MCF 10A (cell line): ENCODE measurements around the gene HPCAL1. TPM values are rescaled to one million over a fixed set of nuclear protein-coding genes. Genes with fewer than 3 reads are reported as not detected.
A peak's percentile ranks its signal among the peaks of the same experiment; 100 is the strongest.

Source experiments
- BruUV-seq: library from RNA; stranded (reverse); fragments of 400-500 nt; replicated peaks from 2 replicates; lab custom pipeline; 2021; lab: Mats Ljungman, UMichigan
- CTCF ChIA-PET: fragments of 300-600 bp; sonication (Branson Sonifier 250); formaldehyde crosslinking; extraction: SDS; loops from one replicate; lab custom pipeline; 2021; ENCODE audit warnings: antibody characterized with exemption, inconsistent platforms; lab: Yijun Ruan, JAX
- POLR2A ChIA-PET: fragments of 300-600, 350-650 bp; sonication (Branson Sonifier 250); formaldehyde crosslinking; extraction: SDS; loops from one replicate; lab custom pipeline; 2020; ENCODE audit warnings: antibody characterized with exemption, inconsistent platforms; lab: Yijun Ruan, JAX
- DNase-seq: peaks from one replicate; pipeline ENCODE4 v3.0.0-alpha.2; 2018; ENCODE audit not compliant: unreplicated experiment
- H3K27ac Mint-ChIP-seq: one replicate; pipeline ENCODE4 v1.8.0; 2022; ENCODE audit warnings: mild to moderate bottlenecking, low read depth, mixed read lengths; ENCODE audit not compliant: unreplicated experiment
- H3K27me3 Mint-ChIP-seq: one replicate; pipeline ENCODE4 v1.8.0; 2022; ENCODE audit warnings: mixed read lengths; ENCODE audit not compliant: insufficient read depth, unreplicated experiment
- H3K36me3 Mint-ChIP-seq: one replicate; pipeline ENCODE4 v1.8.0; 2022; ENCODE audit warnings: mild to moderate bottlenecking, moderate library complexity, mixed read lengths; ENCODE audit not compliant: insufficient read depth, unreplicated experiment
- H3K4me1 Mint-ChIP-seq: one replicate; pipeline ENCODE4 v1.8.0; 2022; ENCODE audit warnings: mixed read lengths; ENCODE audit not compliant: insufficient read depth, unreplicated experiment
- H3K4me3 Mint-ChIP-seq: one replicate; pipeline ENCODE4 v1.8.0; 2022; ENCODE audit warnings: mild to moderate bottlenecking, moderate library complexity, mixed read lengths; ENCODE audit not compliant: unreplicated experiment
- H3K9me3 Mint-ChIP-seq: one replicate; pipeline ENCODE4 v1.8.0; 2022; ENCODE audit warnings: mixed read lengths; ENCODE audit not compliant: unreplicated experiment
- CTCF ChIP-seq: fragments of 200-600 bp; IDR thresholded peaks from one replicate; pipeline ENCODE4 v1.8.0; 2022; ENCODE audit warnings: antibody characterized with exemption, mild to moderate bottlenecking; ENCODE audit not compliant: unreplicated experiment
- intact Hi-C: fragments of 100-400 bp; cut with micrococcal nuclease; formaldehyde crosslinking; loops from 2 replicates; pipeline ENCODE4 v1.14.1; 2022
- total RNA-seq: library from RNA; stranded (reverse); gene quantifications from 2 replicates; pipeline ENCODE4 v1.2.3, GENCODE V29; 2022

Gene HPCAL1
- total RNA-seq, 1 experiment from 2014 or later, result 144 TPM

- no peaks in the 10 kb centered on the region for H3K36me3 Mint-ChIP-seq
- POLR2A ChIA-PET, result interaction anchor here (0.7 to 1.1 kb wide), 2 partner anchors 32 to 52 kb away, joined by 3 to 6 read pairs; partner anchors contain the start of gene HPCAL1
- H3K9me3 Mint-ChIP-seq, result no peaks in the 10 kb centered on the region
- no TSS peak for BruUV-seq
- TF ChIP-seq CTCF, result no peak
- H3K27me3 Mint-ChIP-seq, result no peaks in the 10 kb centered on the region
- CTCF ChIA-PET, result interaction anchor here (0.6 to 0.8 kb wide), 3 partner anchors 87 to 1385 kb away, joined by 3 to 5 read pairs (median 5); no protein-coding TSS in a partner anchor
- H3K4me1 Mint-ChIP-seq, result peaks cover 19% of the 10 kb centered on the region
- H3K4me3 Mint-ChIP-seq, result no peak overlapping the region
- peak overlapping the region; percentile 79 for H3K27ac Mint-ChIP-seq
- intact Hi-C loops, result loop anchor here (2.0 kb wide), 1 partner anchor 59 kb away; no protein-coding TSS in a partner anchor
- no peak for DNase-seq
Measured at GRCh38 chr2:10271509-10271908, 31.2 kb upstream of the HPCAL1 start.

DNA sequence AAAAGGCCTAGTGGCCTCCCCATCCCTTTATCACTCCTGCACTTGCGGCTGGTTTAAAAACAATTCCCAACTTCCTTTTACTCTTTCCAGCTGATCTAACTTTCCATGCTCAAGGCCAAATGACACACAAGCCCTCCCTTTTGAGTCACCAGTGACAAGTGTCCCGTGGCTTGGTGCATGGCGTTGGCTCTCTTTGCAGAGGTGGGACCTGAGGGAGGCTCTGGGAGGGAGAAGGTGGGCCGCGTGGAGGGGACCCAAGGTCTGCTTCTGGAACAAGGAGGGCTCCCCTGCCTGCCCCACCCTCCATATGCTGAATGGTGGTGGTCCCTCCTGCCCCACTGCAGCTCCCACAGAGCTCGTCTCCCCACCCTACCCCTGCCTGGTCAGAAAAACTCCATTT lies 30.8 kb upstream of the HPCAL1 start:
- ChIA-PET POLR2A (no interaction called here), CTCF (interaction anchor here (0.6 to 0.7 kb wide), 2 partner anchors 88 to 1385 kb away, joined by 3 to 5 read pairs; no protein-coding TSS in a partner anchor)
- peak overlapping the region; percentile 79 for H3K27ac Mint-ChIP-seq
- no TSS peak for BruUV-seq
- peaks cover 19% of the 10 kb centered on the region for H3K4me1 Mint-ChIP-seq
- DNase-seq, result no peak
- no peaks in the 10 kb centered on the region for H3K27me3 Mint-ChIP-seq
- no peak overlapping the region for H3K4me3 Mint-ChIP-seq
- TF ChIP-seq CTCF, result no peak
- H3K9me3 Mint-ChIP-seq, result no peaks in the 10 kb centered on the region
- no peaks in the 10 kb centered on the region for H3K36me3 Mint-ChIP-seq
- intact Hi-C loops, result loop anchor here (2.0 kb wide), 1 partner anchor 59 kb away; no protein-coding TSS in a partner anchor

DNA sequence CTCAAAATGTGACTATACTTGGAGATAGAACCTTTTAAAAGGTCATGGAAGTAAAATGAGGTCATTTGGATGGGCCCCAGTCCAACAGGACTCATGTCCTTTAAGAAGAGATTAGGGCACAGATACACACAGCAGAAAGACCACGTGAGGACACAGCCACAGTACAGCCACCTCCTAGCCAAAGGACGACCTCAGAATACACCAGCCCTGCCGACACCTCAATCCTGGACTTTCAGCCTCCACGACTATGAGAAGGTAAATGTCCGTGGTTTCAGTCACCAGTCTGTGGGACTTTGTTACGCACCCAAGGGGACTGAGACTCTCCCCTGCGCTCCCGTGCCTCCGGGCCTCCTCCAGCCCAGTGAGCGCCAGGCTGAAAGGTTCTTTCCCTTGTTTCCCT lies 30.2 kb upstream of the HPCAL1 start:
- intact Hi-C loops, result no loop called here
- ChIA-PET POLR2A (no interaction called here), CTCF (no interaction called here)
- no TSS peak for BruUV-seq
- H3K27ac Mint-ChIP-seq, result peak overlapping the region; percentile 79
- TF ChIP-seq CTCF, result no peak
- H3K36me3 Mint-ChIP-seq, result no peaks in the 10 kb centered on the region
- no peak for DNase-seq
- no peaks in the 10 kb centered on the region for H3K9me3 Mint-ChIP-seq
- no peaks in the 10 kb centered on the region for H3K27me3 Mint-ChIP-seq
- no peak overlapping the region for H3K4me3 Mint-ChIP-seq
- H3K4me1 Mint-ChIP-seq, result peaks cover 19% of the 10 kb centered on the region

- peaks cover 25% of the 10 kb centered on the region for H3K4me1 Mint-ChIP-seq
- intact Hi-C loops, result no loop called here
- H3K4me3 Mint-ChIP-seq, result no peak overlapping the region
- ChIA-PET POLR2A (interaction anchor here (0.6 kb wide), 1 partner anchor 160 kb away, joined by 3 read pairs; no protein-coding TSS in a partner anchor), CTCF (interaction anchor here (0.9 kb wide), 1 partner anchor 135 kb away, joined by 3 read pairs; no protein-coding TSS in a partner anchor)
- H3K9me3 Mint-ChIP-seq, result no peaks in the 10 kb centered on the region
- BruUV-seq, result no TSS peak
- no peaks in the 10 kb centered on the region for H3K27me3 Mint-ChIP-seq
- DNase-seq, result no peak
- H3K36me3 Mint-ChIP-seq, result peaks cover 5% of the 10 kb centered on the region
- H3K27ac Mint-ChIP-seq, result no peak overlapping the region
- TF ChIP-seq CTCF, result no peak
Measured at GRCh38 chr2:10273215-10274175, 29.2 kb upstream of the HPCAL1 start.
